GM19035 (cell line): ENCODE results near the gene RBP5.

Source experiments
- ATAC-seq: cut with Tn5 transposase; IDR thresholded peaks from one replicate; pipeline ENCODE4 v1.9.1; 2021; ENCODE audit not compliant: unreplicated experiment

Gene RBP5

GRCh38 chr12:7102582-7102981 is 26.1 kb downstream of the RBP5 start:
- ATAC-seq, result no peak

- no peak for ATAC-seq
Observed at GRCh38 chr12:7101694-7102131, 27.0 kb downstream of the RBP5 start.

GRCh38 chr12:7101047-7101693 is 27.5 kb downstream of the RBP5 start:
- no peak for ATAC-seq

- ATAC-seq, result no peak
Observed at GRCh38 chr12:7100239-7100638, 28.4 kb downstream of the RBP5 start.

GRCh38 chr12:7099290-7099996 is 29.2 kb downstream of the RBP5 start:
- no peak for ATAC-seq

- ATAC-seq, result no peak
Observed at GRCh38 chr12:7096979-7097378, 31.7 kb downstream of the RBP5 start.

GRCh38 chr12:7096006-7096932 is 32.4 kb downstream of the RBP5 start:
- no peak for ATAC-seq

- ATAC-seq, result no peak
Observed at GRCh38 chr12:7093892-7094291, 34.8 kb downstream of the RBP5 start.

- ATAC-seq, result no peak
Observed at GRCh38 chr12:7093486-7093885, 35.2 kb downstream of the RBP5 start.

GRCh38 chr12:7092986-7093460 is 35.7 kb downstream of the RBP5 start:
- no peak for ATAC-seq

- no peak for ATAC-seq
Observed at GRCh38 chr12:7092229-7092985, 36.3 kb downstream of the RBP5 start, which contains the start of gene C1R. C1R (minus strand) TSS chr12:7092445; CDS start chr12:7092388, 57 bp downstream.

GRCh38 chr12:7091660-7092228 is 36.9 kb downstream of the RBP5 start:
- no peak for ATAC-seq

- ATAC-seq, result no peak
Observed at GRCh38 chr12:7091171-7091570, 37.5 kb downstream of the RBP5 start.

GRCh38 chr12:7090222-7090998 is 38.3 kb downstream of the RBP5 start:
- ATAC-seq, result no peak

GRCh38 chr12:7089196-7089871 is 39.4 kb downstream of the RBP5 start:
- no peak for ATAC-seq

GRCh38 chr12:7083125-7083524 is 45.6 kb downstream of the RBP5 start:
- no peak for ATAC-seq

- no peak for ATAC-seq
Observed at GRCh38 chr12:7081037-7081436, 47.7 kb downstream of the RBP5 start.

GRCh38 chr12:7079826-7080125 is 48.9 kb downstream of the RBP5 start:
- no peak for ATAC-seq

- no peak for ATAC-seq
Observed at GRCh38 chr12:7078163-7078562, 50.5 kb downstream of the RBP5 start.
